Fibroblast of lung (primary cell): ENCODE data around the gene APOL2.

Source experiments
- CTCF ChIP-seq, 2 donors: IDR thresholded peaks in 1 of 2; conservative IDR thresholded peaks in 1 of 2; 1 replicate in 1 of 2; 2 replicates in 1 of 2; pipeline ENCODE4 v1.5.1; 2011 to 2012; ENCODE audit warnings: low read length in 2 of 2, control low read depth in 1 of 2, inconsistent platforms in 1 of 2, low read depth in 1 of 2, mild to moderate bottlenecking in 1 of 2
- EZH2 ChIP-seq: IDR thresholded peaks from 2 replicates; pipeline ENCODE4 v1.5.1; 2012; ENCODE audit warnings: low read length, control low read depth, mild to moderate bottlenecking; ENCODE audit errors: missing control alignments

GRCh38 chr22:36227806-36228205 is 11.5 kb downstream of the APOL2 start:
- TF ChIP-seq CTCF (conservative IDR thresholded peaks at IDR 0.05 in 1 of 2, IDR thresholded peaks at IDR 0.05 in 1 of 2; ENCODE audit: low read depth in 1 of 2, low read length in 2 of 2) (no peak), EZH2 (no peak)
